ENCODE data around the gene ETV6.

ETV6 gene

GRCh38 chr12:11762723-11763326 lies 113.4 kb downstream of the ETV6 start:
- Histone ChIP-seq H3K27ac (peak overlapping the region; percentile 95), H3K36me3 (ENCODE audit: insufficient read depth) (no peaks in the 10 kb centered on the region), H3K4me2 (peak overlapping the region; percentile 97), H3K79me2 (ENCODE audit: insufficient read depth, low read depth) (0 out of 2 replicates have a peak, but pooled peaks cover 7% of the 10 kb centered on the region), H2AFZ (ENCODE audit: low read depth) (peak overlapping the region; percentile 24; the same call in 1 of the 2 replicates), H4K20me1 (ENCODE audit: insufficient read depth) (no peaks in the 10 kb centered on the region), H3K4me1 (ENCODE audit: low read depth, poor library complexity, severe bottlenecking) (peaks cover 95% of the 10 kb centered on the region), H3K27me3 (ENCODE audit: insufficient read depth, low read depth) (no peaks in the 10 kb centered on the region), H3K4me3 (IDR thresholded peaks at IDR 0.05; ENCODE audit: insufficient read depth, low read depth, low read length) (peak overlapping the region; percentile 57), H3K9ac (peak overlapping the region; percentile 54; the same call in 1 of the 2 replicates)
- no peak for TF ChIP-seq CTCF (conservative IDR thresholded peaks at IDR 0.05; ENCODE audit: low read depth, low read length)

- Histone ChIP-seq H4K20me1 (ENCODE audit: insufficient read depth) (no peaks in the 10 kb centered on the region), H3K4me3 (IDR thresholded peaks at IDR 0.05; ENCODE audit: insufficient read depth, low read depth, low read length) (no peak overlapping the region), H3K79me2 (ENCODE audit: insufficient read depth, low read depth) (0 out of 2 replicates have a peak, but pooled peaks cover 7% of the 10 kb centered on the region), H3K4me2 (peak overlapping the region; percentile 97), H3K4me1 (ENCODE audit: low read depth, poor library complexity, severe bottlenecking) (peaks cover 84% of the 10 kb centered on the region), H3K27me3 (ENCODE audit: insufficient read depth, low read depth) (no peaks in the 10 kb centered on the region), H3K27ac (peak overlapping the region; percentile 95; the same call in 1 of the 2 replicates), H2AFZ (ENCODE audit: low read depth) (no peak overlapping the region), H3K36me3 (ENCODE audit: insufficient read depth) (no peaks in the 10 kb centered on the region), H3K9ac (no peak overlapping the region; the same call in 1 of the 2 replicates)
- no peak for TF ChIP-seq CTCF (conservative IDR thresholded peaks at IDR 0.05; ENCODE audit: low read depth, low read length)
Measured at GRCh38 chr12:11763760-11764520, 114.5 kb downstream of the ETV6 start.

GRCh38 chr12:11764837-11765236 lies 115.4 kb downstream of the ETV6 start:
- Histone ChIP-seq H3K36me3 (ENCODE audit: insufficient read depth) (no peaks in the 10 kb centered on the region), H3K4me1 (ENCODE audit: low read depth, poor library complexity, severe bottlenecking) (peaks cover 75% of the 10 kb centered on the region), H3K79me2 (ENCODE audit: insufficient read depth, low read depth) (0 out of 2 replicates have a peak, but pooled peaks cover 7% of the 10 kb centered on the region), H4K20me1 (ENCODE audit: insufficient read depth) (no peaks in the 10 kb centered on the region), H3K9ac (no peak overlapping the region), H3K27me3 (ENCODE audit: insufficient read depth, low read depth) (no peaks in the 10 kb centered on the region), H3K4me2 (no peak overlapping the region; the same call in 1 of the 2 replicates), H3K4me3 (IDR thresholded peaks at IDR 0.05; ENCODE audit: insufficient read depth, low read depth, low read length) (no peak overlapping the region), H2AFZ (ENCODE audit: low read depth) (no peak overlapping the region), H3K27ac (no peak overlapping the region)
- no peak for TF ChIP-seq CTCF (conservative IDR thresholded peaks at IDR 0.05; ENCODE audit: low read depth, low read length)

GRCh38 chr12:11765421-11765816 lies 115.9 kb downstream of the ETV6 start:
- Histone ChIP-seq H3K4me1 (ENCODE audit: low read depth, poor library complexity, severe bottlenecking) (peaks cover 69% of the 10 kb centered on the region), H3K36me3 (ENCODE audit: insufficient read depth) (no peaks in the 10 kb centered on the region), H3K27me3 (ENCODE audit: insufficient read depth, low read depth) (no peaks in the 10 kb centered on the region), H3K27ac (no peak overlapping the region), H4K20me1 (ENCODE audit: insufficient read depth) (no peaks in the 10 kb centered on the region), H2AFZ (ENCODE audit: low read depth) (no peak overlapping the region), H3K4me3 (IDR thresholded peaks at IDR 0.05; ENCODE audit: insufficient read depth, low read depth, low read length) (no peak overlapping the region), H3K79me2 (ENCODE audit: insufficient read depth, low read depth) (0 out of 2 replicates have a peak, but pooled peaks cover 7% of the 10 kb centered on the region), H3K9ac (no peak overlapping the region), H3K4me2 (peak overlapping the region; percentile 42)
- no peak for TF ChIP-seq CTCF (conservative IDR thresholded peaks at IDR 0.05; ENCODE audit: low read depth, low read length)

Measured in KMS-11 (cell line).